Islet of Langerhans (tissue), 1 donor: ENCODE measurements around the gene PRKCQ.

ENCODE experiments used
- FAIRE-seq: peaks from one replicate; lab custom pipeline; 2011; peaks lifted over from hg19 to GRCh38; lab: Jason Lieb, UNC

PRKCQ gene

GRCh38 chr10:6579904-6580278 is at the start of gene PRKCQ:
TSS of gene PRKCQ (minus strand) at chr10:6580276. CDS start at chr10:6515135, 65,141 bp downstream.
- no peak for FAIRE-seq

GRCh38 chr10:6625428-6625827 is 45.4 kb upstream of the PRKCQ start:
- no peak for FAIRE-seq

GRCh38 chr10:6624392-6624791 is 44.3 kb upstream of the PRKCQ start:
- FAIRE-seq: no peak

- FAIRE-seq: no peak
These were observed 42.8 kb upstream of the PRKCQ start for GRCh38 chr10:6622921-6623320.

- FAIRE-seq: no peak
These were observed 41.5 kb upstream of the PRKCQ start for GRCh38 chr10:6621536-6621935.

GRCh38 chr10:6619660-6620059 is 39.6 kb upstream of the PRKCQ start:
- no peak for FAIRE-seq

- FAIRE-seq: no peak
These were observed 38.3 kb upstream of the PRKCQ start for GRCh38 chr10:6618340-6618739.

GRCh38 chr10:6617309-6618076 is 37.4 kb upstream of the PRKCQ start:
- no peak for FAIRE-seq

GRCh38 chr10:6615971-6616370 is 35.9 kb upstream of the PRKCQ start:
- no peak for FAIRE-seq

GRCh38 chr10:6612371-6612770 is 32.3 kb upstream of the PRKCQ start:
- peak; percentile 33 for FAIRE-seq

GRCh38 chr10:6610647-6611046 is 30.6 kb upstream of the PRKCQ start:
- no peak for FAIRE-seq

GRCh38 chr10:6609625-6610024 is 29.5 kb upstream of the PRKCQ start:
- no peak for FAIRE-seq

- no peak for FAIRE-seq
These were observed 27.7 kb upstream of the PRKCQ start for GRCh38 chr10:6607778-6608177.

- FAIRE-seq: no peak
These were observed 27.1 kb upstream of the PRKCQ start for GRCh38 chr10:6607182-6607581.

GRCh38 chr10:6603142-6604125 is 23.4 kb upstream of the PRKCQ start:
- FAIRE-seq: no peak

GRCh38 chr10:6602700-6603084 is 22.6 kb upstream of the PRKCQ start:
- FAIRE-seq: no peak

GRCh38 chr10:6602026-6602699 is 22.1 kb upstream of the PRKCQ start:
- no peak for FAIRE-seq

- no peak for FAIRE-seq
These were observed 21.2 kb upstream of the PRKCQ start for GRCh38 chr10:6601246-6601805.

GRCh38 chr10:6600224-6600987 is 20.3 kb upstream of the PRKCQ start:
- FAIRE-seq: no peak

- FAIRE-seq: no peak
These were observed 18.6 kb upstream of the PRKCQ start for GRCh38 chr10:6598679-6599078.

GRCh38 chr10:6597478-6597877 is 17.4 kb upstream of the PRKCQ start:
- FAIRE-seq: no peak

- no peak for FAIRE-seq
These were observed 15.4 kb upstream of the PRKCQ start for GRCh38 chr10:6595499-6595898.
